ENCODE data around the gene ANKRD33.
"Not testable (repeated sequence)": the region's sequence is repeated elsewhere in the genome, so short reads cannot be mapped to it uniquely, and the experiment has no call there.

ANKRD33 gene

DNA sequence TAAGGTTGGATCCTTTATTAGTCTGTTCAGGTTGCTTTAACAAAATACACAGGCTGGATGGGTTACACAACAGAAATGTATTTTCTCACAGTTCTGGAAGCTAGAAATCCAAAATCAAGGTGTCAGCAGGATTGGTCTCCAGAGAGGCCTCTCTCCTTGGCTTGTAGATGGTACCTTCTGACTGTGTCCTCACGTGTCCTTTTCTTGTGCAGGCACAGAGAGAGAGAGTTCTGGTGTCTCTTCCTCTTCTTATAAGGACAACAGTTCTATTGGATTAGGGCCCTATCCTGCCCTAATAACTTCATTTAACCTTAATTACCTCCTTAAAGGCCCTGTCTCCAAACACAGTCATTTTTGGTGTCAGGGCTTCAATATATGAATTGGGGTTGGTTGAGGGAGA, 4.6 kb upstream of the ANKRD33 start:
- no peak for DNase-seq (ENCODE audit: low spot score)

DNA sequence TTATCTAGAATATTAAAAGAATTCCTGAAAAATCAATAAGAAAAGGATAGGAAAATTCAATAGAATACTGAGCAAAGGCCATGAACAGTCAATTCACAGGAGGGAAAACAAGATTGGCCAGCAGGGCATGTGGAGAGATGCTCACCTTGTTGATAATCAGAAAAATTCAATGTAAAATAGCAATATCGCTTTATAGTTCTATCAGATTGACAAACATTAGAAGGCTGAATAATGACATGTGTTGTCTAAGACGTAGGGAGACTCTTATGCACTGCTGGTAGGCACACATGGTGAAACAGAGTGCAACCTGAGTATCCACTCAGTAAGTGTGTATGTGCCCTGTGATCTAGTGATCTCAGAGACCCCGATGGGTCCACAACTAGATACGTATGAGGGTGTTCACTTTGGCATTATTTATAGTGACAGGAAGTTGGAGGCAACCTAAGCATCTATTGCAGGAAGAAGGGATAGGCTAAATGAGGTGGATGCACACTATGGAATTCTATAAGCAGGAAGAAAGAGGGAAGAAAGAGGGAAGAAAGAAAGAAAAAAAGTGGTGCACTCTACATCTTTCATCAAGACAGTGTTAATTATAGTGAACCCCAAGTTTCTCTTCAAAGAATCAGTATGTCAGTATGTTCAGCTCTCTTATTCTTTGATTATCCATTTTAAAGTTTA, 3.8 kb upstream of the ANKRD33 start:
- DNase-seq (ENCODE audit: low spot score), result no peak

DNA sequence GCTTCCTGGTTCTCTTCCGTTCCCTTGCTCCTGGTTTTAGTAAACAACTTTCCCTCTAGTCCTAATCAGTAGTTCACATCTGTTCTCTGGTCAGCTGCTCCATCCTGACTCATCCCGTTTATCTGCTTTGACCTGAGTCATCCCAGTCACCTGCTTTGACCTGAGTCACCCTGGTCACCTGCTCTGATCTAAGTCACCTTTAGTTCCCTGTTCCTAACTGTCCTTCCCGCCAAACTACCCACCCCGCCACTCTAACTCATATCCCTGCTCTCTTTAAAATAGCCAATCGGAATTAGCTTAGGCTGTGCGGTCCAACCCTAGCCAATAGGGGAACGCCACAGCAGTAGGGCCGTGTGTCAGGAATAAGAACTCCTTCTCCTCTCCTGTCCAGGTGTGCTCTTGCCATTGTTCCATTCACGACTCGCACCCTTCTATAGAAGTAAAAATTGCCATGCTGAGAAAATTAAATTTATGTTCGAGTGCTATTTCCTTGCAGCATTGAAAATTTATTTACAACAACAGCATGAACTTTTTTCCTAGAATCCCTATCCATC, 3.1 kb upstream of the ANKRD33 start:
- DNase-seq (ENCODE audit: low spot score), result no peak

DNA sequence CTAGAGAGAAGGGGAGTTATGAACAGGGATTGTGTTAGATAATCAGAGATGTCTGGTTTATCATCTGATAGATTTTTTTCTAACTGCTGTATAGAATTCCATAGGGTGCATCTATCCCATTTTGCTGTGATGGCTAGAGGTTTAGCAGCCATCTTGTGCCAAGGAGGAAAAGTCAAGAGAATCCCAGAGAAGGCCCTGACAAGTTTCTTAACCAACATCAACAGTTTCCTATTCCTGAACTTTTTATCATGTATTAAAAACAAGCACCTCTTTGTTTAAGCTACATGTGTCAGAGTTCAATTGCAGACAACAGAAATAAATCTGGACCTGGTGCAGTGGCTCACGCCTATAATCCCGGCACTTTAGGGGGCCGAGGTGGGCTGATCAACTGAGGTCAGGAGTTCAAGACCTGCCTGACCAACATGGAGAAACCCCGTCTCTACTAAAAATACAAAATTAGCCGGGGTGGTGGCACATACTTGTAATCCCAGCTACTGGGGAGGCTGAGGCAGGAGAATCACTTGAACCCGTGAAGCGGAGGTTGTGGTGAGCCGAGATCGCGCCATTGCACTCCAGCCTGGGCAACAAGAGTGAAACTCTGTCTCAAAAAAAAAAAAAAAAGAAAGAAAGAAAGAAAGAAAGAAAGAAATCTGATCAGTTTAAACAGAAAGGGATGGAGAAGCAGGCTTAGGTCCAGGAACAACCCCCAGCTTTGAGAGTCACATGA, 2.4 kb upstream of the ANKRD33 start:
- not testable (repeated sequence) for DNase-seq (ENCODE audit: low spot score)

DNA sequence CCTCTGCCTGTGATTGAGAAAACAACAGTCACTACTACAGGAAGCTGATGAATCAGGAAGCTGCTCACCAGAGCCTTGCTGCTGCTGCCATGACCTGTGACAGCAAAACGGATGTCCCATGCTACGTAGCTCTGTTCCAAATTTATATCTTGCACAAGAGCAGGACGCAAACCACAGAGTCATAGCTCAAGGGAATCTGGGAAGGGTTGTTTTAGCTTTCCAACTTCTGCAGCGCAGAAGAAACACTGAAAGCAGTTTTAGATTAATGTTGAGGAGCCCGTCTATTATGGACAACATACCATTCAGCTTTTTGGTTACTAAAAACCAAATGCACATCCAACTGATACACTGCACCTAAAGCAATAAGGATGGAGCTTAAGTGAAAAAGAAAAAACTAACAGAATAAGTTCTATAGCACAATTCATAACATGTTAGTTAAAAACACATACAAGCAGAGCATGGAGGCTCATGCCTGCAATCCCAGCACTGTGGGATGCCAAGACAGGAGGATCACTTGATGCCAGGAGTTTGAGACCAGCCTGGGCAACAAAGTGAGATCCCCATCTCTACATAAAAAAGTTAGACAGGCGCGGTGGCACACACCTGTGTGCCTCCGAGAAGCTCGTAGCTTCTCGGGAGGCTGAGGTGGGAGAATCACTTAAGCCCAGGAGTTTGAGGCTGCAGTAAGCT, 1.7 kb upstream of the ANKRD33 start:
- DNase-seq (ENCODE audit: low spot score), result peak; percentile 24

DNA sequence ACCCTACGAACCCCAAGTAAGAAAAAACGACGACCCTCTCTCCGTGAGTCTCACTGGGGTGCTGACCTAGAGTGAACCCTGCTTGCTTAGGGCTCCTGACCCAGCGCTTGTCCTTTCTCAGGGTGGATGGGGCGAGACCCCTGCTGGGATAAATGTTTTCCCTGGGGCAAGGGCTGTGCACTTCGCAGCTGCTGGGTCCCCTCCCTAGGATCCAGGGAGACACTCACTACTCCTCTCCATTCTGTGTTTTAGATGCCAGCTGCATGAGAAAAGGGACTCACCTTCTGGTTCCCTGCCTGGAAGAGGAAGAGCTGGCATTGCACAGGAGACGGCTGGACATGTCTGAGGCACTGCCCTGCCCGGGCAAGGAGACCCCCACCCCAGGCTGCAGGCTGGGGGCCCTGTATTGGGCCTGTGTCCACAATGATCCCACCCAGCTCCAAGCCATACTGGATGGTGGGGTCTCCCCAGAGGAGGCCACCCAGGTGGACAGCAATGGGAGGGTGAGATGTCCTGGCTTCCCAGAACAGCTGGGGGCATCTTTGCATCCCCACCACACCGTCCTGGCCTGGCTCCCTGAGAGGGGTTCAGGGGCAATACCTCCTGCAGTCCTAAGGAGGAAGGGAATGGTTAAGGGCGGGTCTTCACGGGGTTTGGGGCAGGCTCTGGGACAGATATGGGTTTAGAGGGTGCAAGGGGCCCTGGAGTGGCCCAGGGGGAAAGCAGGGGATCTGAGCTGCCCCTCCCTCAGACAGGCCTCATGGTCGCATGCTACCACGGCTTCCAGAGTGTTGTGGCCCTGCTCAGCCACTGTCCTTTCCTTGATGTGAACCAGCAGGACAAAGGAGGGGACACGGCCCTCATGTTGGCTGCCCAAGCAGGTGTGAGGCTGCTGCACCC, 663 bp downstream of the ANKRD33 start:
- DNase-seq (ENCODE audit: low spot score), result no peak

DNA sequence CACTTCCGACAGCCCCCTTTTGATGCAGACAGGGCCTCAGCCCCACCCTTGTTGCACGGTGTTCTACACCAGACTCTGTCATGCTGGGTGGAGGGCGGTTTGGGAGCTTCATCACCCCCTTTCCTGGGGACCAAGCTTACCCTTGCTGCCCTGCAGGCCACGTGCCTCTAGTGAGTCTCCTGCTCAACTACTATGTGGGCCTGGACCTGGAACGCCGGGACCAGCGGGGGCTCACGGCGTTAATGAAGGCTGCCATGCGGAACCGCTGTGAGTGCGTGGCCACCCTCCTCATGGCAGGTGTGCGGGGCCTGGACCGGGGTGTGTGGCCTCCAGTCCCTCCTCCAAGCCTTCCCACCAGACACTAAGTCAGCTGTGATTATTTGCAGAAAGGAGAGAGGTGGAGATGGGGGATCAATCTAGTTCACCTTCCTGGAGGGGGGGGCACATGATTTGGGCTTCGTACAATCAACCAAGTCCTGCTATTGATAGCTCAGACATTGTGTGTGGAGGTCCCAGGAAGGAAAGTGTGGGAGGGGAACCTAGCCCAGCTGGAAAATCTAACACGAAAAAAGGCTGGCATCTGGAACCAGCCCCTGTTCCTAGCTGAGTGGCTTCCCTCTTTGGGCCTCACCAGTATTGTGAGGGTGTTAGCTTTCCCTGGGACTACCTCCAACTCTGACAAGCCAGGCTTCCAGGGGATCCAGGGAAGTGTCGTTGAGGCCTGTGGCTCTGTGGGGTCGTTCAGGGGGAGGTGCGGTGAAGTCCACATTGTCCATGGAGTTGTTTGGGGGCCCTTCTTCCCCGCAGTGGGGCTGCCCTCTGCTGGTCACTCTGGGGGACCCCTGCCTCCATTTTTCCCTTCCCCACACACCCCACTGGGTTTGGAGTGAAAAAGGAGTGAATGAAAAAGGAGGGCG, 1.6 kb downstream of the ANKRD33 start:
- no peak for DNase-seq (ENCODE audit: low spot score)

DNA sequence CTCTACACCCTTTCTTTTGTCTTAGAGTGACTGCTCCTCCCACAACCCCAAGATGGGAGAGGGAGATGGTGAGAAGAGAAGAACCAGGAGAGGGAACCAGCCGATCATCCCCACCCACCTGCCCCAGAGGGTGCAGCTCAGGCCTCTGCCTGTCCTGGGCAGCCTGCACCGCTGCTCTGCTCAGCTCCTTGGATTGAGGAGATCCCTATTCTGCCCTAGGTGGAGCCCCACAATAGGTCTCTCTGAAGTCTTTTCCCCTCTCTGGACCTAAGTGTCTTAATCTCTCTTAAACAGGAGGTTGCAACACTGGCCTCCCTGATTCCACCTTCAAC, 2.2 kb downstream of the ANKRD33 start:
- DNase-seq (ENCODE audit: low spot score), result no peak

DNA sequence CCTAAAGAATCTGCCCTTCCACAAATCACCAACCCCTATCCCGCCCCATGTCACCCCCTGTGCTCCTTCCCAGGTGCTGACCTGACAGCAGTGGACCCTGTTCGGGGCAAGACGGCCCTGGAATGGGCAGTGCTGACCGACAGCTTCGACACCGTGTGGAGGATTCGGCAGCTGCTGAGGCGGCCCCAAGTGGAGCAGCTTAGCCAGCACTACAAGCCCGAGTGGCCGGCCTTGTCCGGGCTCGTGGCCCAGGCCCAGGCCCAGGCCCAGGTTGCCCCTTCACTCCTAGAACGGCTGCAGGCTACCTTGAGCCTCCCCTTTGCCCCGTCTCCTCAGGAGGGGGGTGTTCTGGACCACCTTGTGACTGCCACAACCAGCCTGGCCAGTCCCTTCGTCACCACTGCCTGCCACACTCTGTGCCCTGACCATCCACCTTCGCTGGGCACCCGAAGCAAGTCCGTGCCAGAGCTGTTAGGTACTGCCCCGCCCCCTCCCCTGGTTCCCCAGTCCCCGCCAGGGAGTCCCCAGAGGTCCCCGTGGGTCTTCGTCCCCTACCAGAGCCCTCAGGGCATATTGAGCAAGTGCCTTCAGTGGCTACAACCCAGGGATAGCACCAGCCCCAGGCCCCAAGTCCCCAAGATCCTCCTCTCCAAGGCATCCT, 2.7 kb downstream of the ANKRD33 start:
- DNase-seq (ENCODE audit: low spot score), result no peak

DNA sequence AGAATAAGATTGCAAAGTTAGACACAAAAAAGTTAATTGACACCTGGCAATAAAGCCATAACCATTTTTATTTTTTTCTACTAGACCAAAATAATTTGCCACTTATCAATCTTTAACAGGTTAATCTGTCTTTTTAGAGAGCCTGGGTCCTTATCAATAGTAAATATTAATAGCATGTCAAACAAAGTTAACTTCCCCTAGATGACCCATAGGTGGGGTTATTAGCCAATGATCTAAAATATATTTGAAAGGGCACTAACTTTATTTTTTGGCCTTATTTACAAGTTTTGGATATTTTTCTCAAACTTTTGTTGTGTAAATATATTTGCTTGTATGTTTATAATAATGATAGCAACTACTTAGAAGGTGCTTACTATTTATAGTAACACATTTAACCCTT, 3.9 kb downstream of the ANKRD33 start:
- DNase-seq (ENCODE audit: low spot score), result peak; percentile 36

DNA sequence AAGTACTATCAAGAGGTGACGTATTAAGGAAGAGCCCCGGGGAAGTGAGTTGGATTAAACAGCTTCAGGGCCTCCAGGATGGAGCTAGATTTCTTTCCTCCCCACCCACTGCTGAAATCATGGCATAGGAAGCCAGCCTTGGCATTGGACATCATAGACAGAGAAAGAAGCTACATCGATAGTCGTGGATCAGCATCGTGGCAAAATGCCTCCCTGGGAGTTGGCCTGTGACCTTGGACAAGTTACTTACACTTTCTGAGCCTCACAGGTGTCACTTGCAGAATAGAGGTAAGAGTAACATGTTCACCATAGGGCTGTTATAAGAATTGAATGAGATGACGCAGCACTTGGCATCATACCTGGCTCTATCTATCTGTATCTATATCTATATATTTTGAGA, 5.9 kb downstream of the ANKRD33 start:
- DNase-seq (ENCODE audit: low spot score), result no peak

DNA sequence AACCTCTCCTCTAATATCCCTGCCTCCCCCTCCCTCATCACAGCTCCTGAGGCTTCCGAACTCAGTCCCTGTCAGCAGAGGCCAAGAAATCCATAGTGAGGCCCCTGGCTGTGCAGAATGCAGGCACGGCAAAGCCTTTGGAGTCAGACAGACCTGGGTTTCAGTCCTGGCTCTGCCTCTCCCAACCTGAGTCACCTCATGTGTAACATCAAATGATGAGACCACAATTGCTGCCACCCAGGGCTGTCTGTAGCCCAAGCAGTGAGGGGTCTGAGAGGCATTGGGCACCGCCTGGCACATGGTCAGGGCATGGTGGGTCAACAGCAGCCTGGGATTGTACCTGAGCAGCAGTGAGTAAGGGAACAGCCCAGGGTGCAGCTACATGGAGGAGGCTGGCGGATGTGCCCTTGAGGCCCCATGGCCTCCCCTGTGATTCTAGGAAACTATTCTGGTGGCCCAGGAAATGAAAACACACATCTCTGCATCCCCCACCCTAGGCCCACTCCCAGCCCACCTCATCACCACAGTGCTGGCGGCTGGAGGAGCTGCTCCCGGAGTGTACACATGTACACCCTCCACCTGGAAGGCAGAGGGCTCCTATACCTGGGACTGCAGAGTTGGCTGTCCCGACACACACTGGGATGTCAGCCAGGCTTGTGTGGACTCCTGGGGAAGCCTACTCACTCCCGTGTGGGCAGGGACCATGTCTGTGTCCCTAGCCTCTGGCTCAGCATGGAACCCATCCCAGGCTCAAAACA, 7.7 kb downstream of the ANKRD33 start:
- no peak for DNase-seq (ENCODE audit: low spot score)

DNA sequence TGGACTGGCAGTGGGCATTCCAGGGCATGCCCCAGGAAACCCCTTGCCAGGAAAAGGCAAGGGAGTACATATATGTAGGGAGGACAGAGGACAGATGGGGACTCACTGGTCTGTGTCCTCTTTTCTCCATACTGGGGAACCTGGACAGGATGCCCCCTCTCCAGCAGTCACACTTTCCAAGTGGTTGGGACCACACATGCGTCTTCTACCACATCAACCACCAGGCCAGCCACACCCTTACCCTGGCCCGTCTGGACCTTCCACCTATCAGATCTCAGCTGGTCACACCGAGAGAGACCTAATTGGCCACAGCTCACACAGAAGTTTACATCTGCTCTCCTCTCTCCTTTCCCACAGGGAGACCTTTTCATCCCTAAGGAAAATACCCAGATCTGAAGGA, 8.3 kb downstream of the ANKRD33 start:
- DNase-seq (ENCODE audit: low spot score), result no peak

DNA sequence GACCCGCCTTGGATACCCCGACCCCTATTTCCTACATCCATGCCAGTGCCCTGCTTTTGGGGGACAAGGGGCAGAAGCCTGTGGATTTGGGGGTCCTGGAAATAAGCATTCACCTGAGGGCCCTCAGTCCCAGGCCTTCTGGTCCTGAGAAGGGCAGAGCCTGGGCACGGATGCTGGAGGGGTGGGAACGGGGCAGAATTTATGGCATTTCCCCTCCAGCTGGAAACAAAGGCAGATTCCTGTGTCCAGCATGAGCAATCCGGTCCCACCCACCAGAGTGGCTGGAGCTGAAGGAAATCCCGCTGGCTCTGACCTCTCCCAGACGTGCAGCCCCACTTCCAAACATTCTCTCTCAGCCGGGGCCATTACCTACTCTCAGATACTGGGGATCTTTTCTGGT, 9.3 kb downstream of the ANKRD33 start:
- DNase-seq (ENCODE audit: low spot score), result no peak

DNA sequence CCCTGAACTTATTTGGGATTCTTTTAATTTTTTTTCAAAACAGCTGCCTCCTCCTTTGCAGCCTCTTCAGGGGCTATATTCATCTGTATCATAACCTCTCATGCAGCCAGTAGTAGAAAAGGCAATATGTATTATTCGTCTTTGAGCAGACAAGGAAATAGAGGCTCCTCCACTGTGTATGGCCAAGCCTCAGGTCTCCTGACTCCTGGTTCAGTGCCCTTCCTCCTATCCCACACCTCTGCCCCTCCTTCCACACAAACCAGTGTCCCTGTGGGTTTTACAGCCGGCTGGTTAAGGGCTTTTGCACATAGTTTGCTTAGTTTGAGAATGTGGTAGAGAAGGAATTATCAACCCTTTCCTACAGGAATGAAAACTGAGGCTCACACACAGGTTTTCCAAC, 10.6 kb downstream of the ANKRD33 start:
- DNase-seq (ENCODE audit: low spot score), result no peak

DNA sequence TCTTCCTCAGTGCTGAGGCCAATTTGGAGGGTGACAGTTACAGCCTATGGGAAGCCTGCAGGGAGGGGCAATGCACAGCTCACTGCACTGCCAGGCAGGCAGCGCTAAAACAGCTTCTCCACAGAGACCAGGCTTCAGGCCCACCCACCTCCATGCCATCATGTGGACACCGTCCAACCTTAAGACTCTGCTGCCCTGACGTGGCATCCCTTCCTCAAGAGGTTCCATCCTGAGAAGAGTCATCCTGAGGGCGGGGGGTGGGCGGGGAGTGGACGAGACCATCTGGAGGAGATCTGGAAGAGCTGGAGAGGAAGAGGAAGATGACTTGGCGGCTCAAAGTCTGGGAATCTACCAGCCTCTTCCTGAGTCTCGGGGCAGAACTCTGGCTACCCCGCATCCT, 11.0 kb downstream of the ANKRD33 start:
- no peak for DNase-seq (ENCODE audit: low spot score)

DNA sequence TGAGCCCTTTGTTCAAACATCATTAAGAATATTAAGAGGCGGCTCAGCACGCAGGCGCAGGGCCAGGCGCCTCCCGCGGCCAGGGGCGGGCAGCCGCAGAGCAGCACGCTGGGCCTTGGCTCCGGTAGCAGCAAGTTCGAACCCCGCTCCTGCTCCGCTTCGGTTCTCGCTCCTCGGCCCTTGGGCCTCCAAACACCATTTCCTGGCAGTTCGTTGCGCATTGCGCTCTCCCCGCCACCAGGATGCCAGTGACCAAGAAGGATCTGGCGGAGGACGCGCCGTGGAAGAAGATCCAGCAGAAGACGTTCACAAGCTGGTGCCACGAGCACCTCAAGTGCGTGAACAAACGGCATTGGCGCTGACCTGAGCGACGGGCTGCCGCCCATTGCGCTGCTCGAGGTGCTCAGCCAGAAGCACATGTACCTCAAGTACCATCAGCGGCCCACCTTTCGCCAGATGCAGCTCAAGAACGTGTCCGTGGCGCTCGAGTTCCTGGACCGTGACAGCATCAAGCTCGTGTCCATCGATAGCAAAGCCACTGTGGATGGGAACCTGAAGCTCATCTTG, 12.5 kb downstream of the ANKRD33 start:
- no peak for DNase-seq (ENCODE audit: low spot score)

DNA sequence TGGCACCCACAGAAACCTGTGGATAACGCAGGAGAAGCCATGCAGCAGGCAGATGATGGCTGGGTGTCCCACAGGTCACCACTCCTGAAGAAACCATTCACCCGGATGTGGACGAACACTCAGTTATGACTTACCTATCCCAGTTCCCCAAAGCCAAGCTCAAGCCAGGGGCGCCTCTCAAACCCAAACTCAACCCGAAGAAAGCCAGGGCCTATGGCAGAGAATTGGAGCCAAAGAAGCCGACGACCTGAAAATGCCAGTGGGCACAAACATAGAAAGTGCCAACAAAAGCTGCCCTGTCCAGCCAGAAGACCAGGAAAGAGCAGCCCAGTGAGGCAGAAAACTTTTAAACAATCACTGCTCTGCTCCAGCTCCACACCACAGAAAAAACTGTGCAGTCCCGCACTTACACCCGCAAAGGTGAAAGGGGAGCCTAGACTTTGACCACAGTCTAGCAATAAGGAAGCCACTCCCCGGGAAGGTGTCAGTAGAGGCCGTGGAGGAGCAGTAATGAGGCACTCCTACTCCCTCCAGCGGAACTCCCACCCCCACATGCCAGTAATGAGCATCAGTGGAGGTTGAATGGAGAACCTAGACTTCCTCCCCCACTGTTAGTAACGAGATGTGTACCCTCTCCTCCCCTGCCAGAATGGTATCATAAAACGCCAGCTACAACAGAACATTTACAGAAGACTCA, 13.4 kb downstream of the ANKRD33 start:
- no peak for DNase-seq (ENCODE audit: low spot score)

DNA sequence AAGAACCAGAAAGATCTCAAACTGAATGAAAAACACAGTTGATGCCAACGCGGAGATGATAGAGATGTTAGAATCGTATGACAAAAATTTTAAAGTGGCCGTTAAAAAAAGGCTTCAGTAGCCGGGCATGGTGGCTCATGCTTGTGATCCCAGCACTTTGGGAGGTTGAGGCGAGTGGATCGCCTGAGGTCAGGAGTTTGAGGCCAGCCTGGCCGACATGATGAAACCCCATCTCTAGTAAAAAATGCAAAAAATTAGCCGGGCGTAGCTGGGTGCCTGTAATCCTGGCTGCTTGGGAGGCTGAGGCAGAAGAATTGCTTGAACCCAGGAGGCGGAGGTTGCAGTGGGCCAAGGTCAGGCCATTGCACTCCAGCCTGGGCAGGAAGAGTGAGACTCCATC, 14.0 kb downstream of the ANKRD33 start:
- DNase-seq (ENCODE audit: low spot score), result no peak

All from NAMALWA (cell line).